HEK293T (cell line): ENCODE data around the gene REC8.

Experiments
- ARNT ChIP-seq: fragments of 450-650 bp; IDR thresholded peaks from 2 replicates; pipeline ENCODE4 v1.6.1; 2017; ENCODE audit warnings: mild to moderate bottlenecking
- BHLHE40 ChIP-seq: fragments of 450-650 bp; IDR thresholded peaks from 2 replicates; pipeline ENCODE4 v1.6.1; 2016; ENCODE audit warnings: mild to moderate bottlenecking, moderate library complexity, borderline replicate concordance
- CTBP1 ChIP-seq: fragments of 450-650 bp; IDR thresholded peaks from 2 replicates; pipeline ENCODE4 v1.6.1; 2016; ENCODE audit warnings: borderline replicate concordance
- ELF4 ChIP-seq: fragments of 450-650 bp; IDR thresholded peaks from 2 replicates; pipeline ENCODE4 v1.6.1; 2017; ENCODE audit warnings: antibody characterized with exemption
- FOXA1 ChIP-seq: fragments of 450-650 bp; IDR thresholded peaks from 2 replicates; pipeline ENCODE4 v1.6.1; 2016; ENCODE audit warnings: mild to moderate bottlenecking
- FOXK2 ChIP-seq: fragments of 450-650 bp; IDR thresholded peaks from 2 replicates; pipeline ENCODE4 v1.6.1; 2016; ENCODE audit warnings: mild to moderate bottlenecking
- FOXM1 ChIP-seq: fragments of 450-650 bp; IDR thresholded peaks from 2 replicates; pipeline ENCODE4 v1.6.1; 2017; ENCODE audit warnings: mild to moderate bottlenecking, borderline replicate concordance
- NFRKB ChIP-seq: fragments of 450-650 bp; IDR thresholded peaks from 2 replicates; pipeline ENCODE4 v1.6.1; 2016; ENCODE audit warnings: mild to moderate bottlenecking, moderate library complexity
- SP1 ChIP-seq: fragments of 450-650 bp; IDR thresholded peaks from 2 replicates; pipeline ENCODE4 v1.6.1; 2017
- TARDBP ChIP-seq: fragments of 450-650 bp; IDR thresholded peaks from 2 replicates; pipeline ENCODE4 v1.6.1; 2016
- ZNF384 ChIP-seq: fragments of 450-650 bp; IDR thresholded peaks from 2 replicates; pipeline ENCODE4 v1.6.1; 2016

- TF ChIP-seq NFRKB (no peak), ARNT (no peak), CTBP1 (no peak), SP1 (no peak), ZNF384 (no peak), FOXM1 (no peak), ELF4 (no peak), FOXA1 (no peak), TARDBP (no peak), FOXK2 (no peak), BHLHE40 (no peak)
Observed at GRCh38 chr14:24136684-24137528, 35.0 kb upstream of the REC8 start.
